Tibial artery (tissue), 4 donors: Measurements from ENCODE around the gene MBTPS1.

Source experiments
- DNase-seq, 2 donors: peaks; one replicate each; pipeline ENCODE4 v3.0.0-alpha.2; 2019
- H3K27ac ChIP-seq, 2 donors: fragments of 200-600 bp; sonication (generic) in 1 of 2; 1 replicate in 1 of 2; 2 replicates in 1 of 2; pipeline ENCODE4 v1.5.1; 2018 to 2019; ENCODE audit warnings: mild to moderate bottlenecking in 1 of 2
- H3K27me3 ChIP-seq, 2 donors: fragments of 200-600 bp; sonication (generic) in 1 of 2; one replicate each; pipeline versions ENCODE4 v1.5.1 to v1.6.0; 2016 to 2019
- H3K36me3 ChIP-seq, 3 donors: fragments of 200-600 bp; sonication (generic) in 2 of 3; one replicate each; pipeline ENCODE4 v1.5.1; 2016 to 2019; ENCODE audit warnings: mild to moderate bottlenecking in 2 of 3
- H3K4me1 ChIP-seq, 4 donors: fragments of 200-600 bp; sonication (generic) in 2 of 4; 1 replicate in 3 of 4; 2 replicates in 1 of 4; pipeline ENCODE4 v1.5.1; 2016 to 2019
- H3K4me3 ChIP-seq, 2 donors: fragments of 200-600 bp; sonication (generic) in 1 of 2; 1 replicate in 1 of 2; 2 replicates in 1 of 2; pipeline ENCODE4 v1.5.1; 2018 to 2019; ENCODE audit warnings: mild to moderate bottlenecking in 2 of 2
- H3K9me3 ChIP-seq, 3 donors: fragments of 200-600 bp; sonication (generic) in 1 of 3; one replicate each; pipeline ENCODE4 v1.5.1; 2016 to 2019
- intact Hi-C: fragments of 100-400 bp; cut with DNase I; formaldehyde crosslinking; loops from one replicate; pipeline ENCODE4 v1.15.0; 2023; ENCODE audit warnings: low total_unique reads
- TF ChIP-seq, protein P1 (sequence below), 2 experiments: fragments of 200-600 bp in 1 of 2; fragments of 450-650 bp in 1 of 2; IDR thresholded peaks; one replicate each; pipeline ENCODE4 v1.5.1; 2017 to 2019; ENCODE audit warnings: antibody characterized with exemption in 2 of 2, mild to moderate bottlenecking in 1 of 2, moderate library complexity in 1 of 2

The MBTPS1 gene

DNA sequence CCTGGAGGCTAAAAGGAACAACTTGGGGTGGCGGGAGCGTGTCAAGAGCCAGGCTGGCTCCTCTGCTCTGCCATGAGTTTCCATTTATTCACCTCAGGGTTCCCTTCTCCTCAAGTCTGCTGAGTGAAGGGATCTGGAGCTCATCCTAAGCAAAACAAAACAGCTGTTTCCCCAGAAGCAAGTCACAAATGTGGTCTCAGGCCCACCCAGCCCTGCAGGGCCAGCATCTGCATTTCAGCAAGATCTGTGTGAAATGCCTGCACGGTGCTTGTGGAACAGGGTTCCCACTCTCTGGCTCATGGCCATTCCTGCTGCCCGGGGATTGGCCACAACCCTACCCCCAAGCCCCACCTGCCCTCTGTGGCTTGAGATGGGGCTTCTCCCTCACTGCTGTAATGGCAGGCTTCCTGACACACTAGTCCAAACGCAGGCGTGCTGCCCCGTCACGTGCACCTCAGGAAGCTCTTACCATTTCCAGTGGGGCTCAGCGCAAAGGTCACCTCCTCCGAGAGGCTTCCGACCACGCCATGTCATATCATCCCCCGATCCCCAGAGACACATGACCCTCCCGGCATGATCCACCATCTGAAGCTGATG, 76.4 kb downstream of the MBTPS1 start:
- Histone ChIP-seq H3K4me1 (no peaks in the 10 kb centered on the region), H3K36me3 (no peaks in the 10 kb centered on the region), H3K27ac (no peak overlapping the region), H3K4me3 (no peak overlapping the region), H3K9me3 (peaks cover 0 to 11% (median 11%) of the 10 kb centered on the region in 3 donors), H3K27me3 (peaks cover 0 to 36% of the 10 kb centered on the region in 2 donors)
- no peak for DNase-seq
- TF ChIP-seq, protein P1, sequence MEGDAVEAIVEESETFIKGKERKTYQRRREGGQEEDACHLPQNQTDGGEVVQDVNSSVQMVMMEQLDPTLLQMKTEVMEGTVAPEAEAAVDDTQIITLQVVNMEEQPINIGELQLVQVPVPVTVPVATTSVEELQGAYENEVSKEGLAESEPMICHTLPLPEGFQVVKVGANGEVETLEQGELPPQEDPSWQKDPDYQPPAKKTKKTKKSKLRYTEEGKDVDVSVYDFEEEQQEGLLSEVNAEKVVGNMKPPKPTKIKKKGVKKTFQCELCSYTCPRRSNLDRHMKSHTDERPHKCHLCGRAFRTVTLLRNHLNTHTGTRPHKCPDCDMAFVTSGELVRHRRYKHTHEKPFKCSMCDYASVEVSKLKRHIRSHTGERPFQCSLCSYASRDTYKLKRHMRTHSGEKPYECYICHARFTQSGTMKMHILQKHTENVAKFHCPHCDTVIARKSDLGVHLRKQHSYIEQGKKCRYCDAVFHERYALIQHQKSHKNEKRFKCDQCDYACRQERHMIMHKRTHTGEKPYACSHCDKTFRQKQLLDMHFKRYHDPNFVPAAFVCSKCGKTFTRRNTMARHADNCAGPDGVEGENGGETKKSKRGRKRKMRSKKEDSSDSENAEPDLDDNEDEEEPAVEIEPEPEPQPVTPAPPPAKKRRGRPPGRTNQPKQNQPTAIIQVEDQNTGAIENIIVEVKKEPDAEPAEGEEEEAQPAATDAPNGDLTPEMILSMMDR (IDR thresholded peaks at IDR 0.05) = no peak
- intact Hi-C loops = no loop called here

DNA sequence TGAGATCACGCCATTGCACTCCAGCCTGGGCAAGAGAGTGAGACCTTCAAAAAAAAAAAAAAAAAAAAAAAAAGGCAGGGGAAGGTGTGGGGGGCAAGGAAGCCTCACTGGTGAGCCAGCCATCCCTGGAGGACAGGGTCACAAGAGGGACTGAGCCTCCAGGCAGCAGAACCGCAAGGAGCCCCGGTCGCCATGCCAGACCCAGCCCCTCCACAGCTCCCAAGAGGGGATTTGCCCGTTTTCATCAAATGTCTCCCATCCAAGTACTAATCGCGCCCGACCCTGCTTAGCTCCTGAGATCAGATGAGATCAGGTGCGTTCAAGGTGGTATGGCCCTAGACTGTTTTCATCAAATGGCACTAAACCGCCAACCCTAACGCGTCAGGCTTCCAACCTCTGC, 77.0 kb downstream of the MBTPS1 start:
- no peaks in the 10 kb centered on the region for H3K36me3 ChIP-seq
- H3K4me3 ChIP-seq = no peak overlapping the region
- no peaks in the 10 kb centered on the region for H3K4me1 ChIP-seq
- H3K27ac ChIP-seq = no peak overlapping the region
- intact Hi-C loops = no loop called here
- H3K27me3 ChIP-seq = peaks cover 0 to 33% of the 10 kb centered on the region in 2 donors
- DNase-seq = no peak
- H3K9me3 ChIP-seq = peaks cover 0 to 14% (median 11%) of the 10 kb centered on the region in 3 donors
- TF ChIP-seq, protein P1 (IDR thresholded peaks at IDR 0.05) = no peak

DNA sequence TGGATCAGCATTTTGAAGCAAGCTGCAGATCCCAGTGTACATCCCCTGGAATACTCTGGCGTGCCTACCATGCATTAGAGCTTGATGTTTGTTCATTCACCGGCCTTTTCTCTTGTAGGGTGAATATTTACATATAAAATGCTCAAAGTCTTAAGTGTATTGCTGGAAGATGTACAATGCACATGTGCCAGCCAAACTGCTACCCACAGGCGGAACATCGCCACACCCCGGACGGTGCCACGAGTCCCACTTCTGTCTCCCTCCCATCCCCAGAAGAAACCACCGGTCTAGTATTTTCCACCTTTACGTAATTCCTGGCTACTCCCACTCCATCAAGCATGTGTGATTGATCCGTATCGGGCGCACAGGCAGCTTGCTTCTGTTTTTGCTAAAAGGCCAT, 78.3 kb downstream of the MBTPS1 start:
- Histone ChIP-seq H3K4me3 (no peak overlapping the region), H3K9me3 (peaks cover 0 to 14% (median 11%) of the 10 kb centered on the region in 3 donors), H3K4me1 (no peaks in the 10 kb centered on the region), H3K27ac (no peak overlapping the region), H3K36me3 (no peaks in the 10 kb centered on the region), H3K27me3 (peaks cover 0 to 33% of the 10 kb centered on the region in 2 donors)
- DNase-seq = no peak
- TF ChIP-seq, protein P1 (IDR thresholded peaks at IDR 0.05) = no peak
- intact Hi-C loops = no loop called here

DNA sequence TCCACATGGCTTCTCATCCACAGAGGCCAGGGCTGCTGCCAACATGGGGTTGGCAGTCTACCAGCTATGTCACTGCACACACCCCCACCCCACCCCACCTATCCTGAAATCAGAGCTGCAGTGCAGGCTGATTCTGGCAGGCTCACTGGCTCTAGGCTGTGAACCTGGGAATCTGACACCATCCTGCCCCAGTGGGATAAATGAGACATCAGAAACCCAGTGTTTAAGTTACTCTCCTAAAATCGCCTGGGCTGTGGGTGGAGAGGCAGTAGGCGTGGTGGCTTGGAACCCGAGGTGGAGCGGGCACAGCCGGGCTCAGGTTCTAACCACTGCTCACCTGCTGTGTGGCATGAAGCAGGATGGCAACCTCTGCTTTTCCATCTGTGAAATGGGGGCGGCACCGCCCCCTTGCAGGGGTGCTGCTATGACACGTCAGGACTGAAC, 79.7 kb downstream of the MBTPS1 start:
- Histone ChIP-seq H3K27ac (no peak overlapping the region), H3K27me3 (peaks cover 0 to 26% of the 10 kb centered on the region in 2 donors), H3K9me3 (peaks cover 0 to 14% (median 11%) of the 10 kb centered on the region in 3 donors), H3K36me3 (no peaks in the 10 kb centered on the region), H3K4me3 (no peak overlapping the region), H3K4me1 (no peaks in the 10 kb centered on the region)
- no peak for DNase-seq
- TF ChIP-seq, protein P1 (IDR thresholded peaks at IDR 0.05) = no peak
- intact Hi-C loops = no loop called here

DNA sequence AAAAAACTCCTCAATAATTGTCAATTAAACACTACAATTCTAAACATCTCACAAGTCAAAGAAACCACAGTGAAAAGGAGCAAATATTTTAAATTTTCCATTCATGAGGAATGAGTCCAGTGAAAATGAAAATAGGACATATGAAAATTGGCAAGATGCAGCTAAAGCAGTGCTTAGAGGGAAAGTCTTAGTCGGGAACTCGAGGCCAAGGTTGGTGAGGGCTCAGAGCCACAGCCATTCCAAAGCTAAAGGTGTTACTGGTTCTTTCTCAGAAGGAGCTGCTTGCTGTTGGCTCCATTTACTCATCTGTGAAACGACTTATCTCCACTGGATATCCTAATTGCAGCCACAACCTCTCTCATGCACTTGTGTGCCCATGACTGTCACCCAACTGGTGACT, 80.6 kb downstream of the MBTPS1 start:
- intact Hi-C loops = no loop called here
- H3K4me1 ChIP-seq = no peaks in the 10 kb centered on the region
- TF ChIP-seq, protein P1 (IDR thresholded peaks at IDR 0.05) = no peak
- peaks cover 0 to 14% (median 11%) of the 10 kb centered on the region in 3 donors for H3K9me3 ChIP-seq
- DNase-seq = no peak
- H3K36me3 ChIP-seq = no peaks in the 10 kb centered on the region
- no peak overlapping the region for H3K4me3 ChIP-seq
- H3K27ac ChIP-seq = no peak overlapping the region
- H3K27me3 ChIP-seq = peaks cover 0 to 21% of the 10 kb centered on the region in 2 donors
